Keratinocyte (primary cell): ENCODE data around the gene CDHR2. TPM values are rescaled to one million over a fixed set of nuclear protein-coding genes. Genes with fewer than 3 reads are reported as not detected.

ENCODE experiments used
- DNase-seq: peaks from one replicate; pipeline ENCODE4 v3.0.0-alpha.2; 2011; ENCODE audit warnings: low read depth, missing footprints, low spot score
- FAIRE-seq: peaks from 2 replicates; lab custom pipeline; 2011; peaks lifted over from hg19 to GRCh38; lab: Jason Lieb, UNC
- H2AFZ ChIP-seq: 2 replicates; pipeline ENCODE4 v1.6.0; 2012; ENCODE audit warnings: low read length, control low read depth, inconsistent platforms; ENCODE audit not compliant: control insufficient read depth
- H3K27ac ChIP-seq: 2 replicates; pipeline ENCODE4 v1.5.1; 2011; ENCODE audit warnings: low read length; ENCODE audit not compliant: control insufficient read depth, insufficient read depth
- H3K27me3 ChIP-seq: 3 replicates; pipeline ENCODE4 v1.6.0; 2011; ENCODE audit warnings: low read length; ENCODE audit not compliant: control insufficient read depth, insufficient read depth; ENCODE audit errors: extremely low read depth
- H3K36me3 ChIP-seq, 2 experiments: 2 replicates in 1 of 2; 3 replicates in 1 of 2; pipeline ENCODE4 v1.5.1; 2011; ENCODE audit warnings: low read length in 2 of 2, mild to moderate bottlenecking in 1 of 2; ENCODE audit not compliant: control insufficient read depth in 2 of 2, insufficient read depth in 2 of 2; ENCODE audit errors: extremely low read depth in 1 of 2
- H3K4me1 ChIP-seq: 3 replicates; pipeline ENCODE4 v1.5.1; 2011; ENCODE audit warnings: low read length; ENCODE audit not compliant: control insufficient read depth, insufficient read depth; ENCODE audit errors: extremely low read depth
- H3K4me2 ChIP-seq: 3 replicates; pipeline ENCODE4 v1.6.0; 2011; ENCODE audit warnings: low read depth, low read length; ENCODE audit not compliant: control insufficient read depth, insufficient read depth; ENCODE audit errors: extremely low read depth
- H3K4me3 ChIP-seq, 3 experiments: fragments of 200-600 bp in 1 of 3; sonication (generic) in 1 of 3; 2 replicates in 2 of 3; 3 replicates in 1 of 3; pipeline ENCODE4 v1.5.1; 2011 to 2016; ENCODE audit warnings: low read length in 3 of 3, mild to moderate bottlenecking in 3 of 3, control low read depth in 2 of 3, inconsistent platforms in 1 of 3, low read depth in 1 of 3, mixed read lengths in 1 of 3, mixed run types in 1 of 3, moderate library complexity in 1 of 3; ENCODE audit not compliant: control insufficient read depth in 2 of 3, insufficient read depth in 2 of 3; ENCODE audit errors: extremely low read depth in 1 of 3
- H3K79me2 ChIP-seq: 2 replicates; pipeline ENCODE4 v1.6.0; 2012; ENCODE audit warnings: low read length; ENCODE audit not compliant: control insufficient read depth, insufficient read depth
- H3K9ac ChIP-seq: 3 replicates; pipeline ENCODE4 v1.6.0; 2011; ENCODE audit warnings: low read length; ENCODE audit not compliant: control insufficient read depth, insufficient read depth; ENCODE audit errors: extremely low read depth
- H3K9me1 ChIP-seq: 3 replicates; pipeline ENCODE4 v1.6.0; 2011; ENCODE audit warnings: low read length; ENCODE audit not compliant: control insufficient read depth, insufficient read depth; ENCODE audit errors: extremely low read depth
- H3K9me3 ChIP-seq: 2 replicates; pipeline ENCODE4 v1.5.1; 2012; ENCODE audit warnings: low read depth, low read length; ENCODE audit not compliant: control insufficient read depth
- H4K20me1 ChIP-seq: 3 replicates; pipeline ENCODE4 v1.6.0; 2011; ENCODE audit warnings: low read length; ENCODE audit not compliant: control insufficient read depth, insufficient read depth; ENCODE audit errors: extremely low read depth
- CTCF ChIP-seq, 3 experiments: IDR thresholded peaks in 1 of 3; conservative IDR thresholded peaks in 1 of 3; optimal IDR thresholded peaks in 1 of 3; 2 replicates in 2 of 3; 3 replicates in 1 of 3; pipeline versions ENCODE3 to v1.5.1; 2011; ENCODE audit warnings: low read length in 3 of 3, mild to moderate bottlenecking in 3 of 3, moderate library complexity in 2 of 3, control low read depth in 1 of 3, inconsistent platforms in 1 of 3; ENCODE audit not compliant: insufficient read depth in 2 of 3; ENCODE audit errors: extremely low read depth in 1 of 3
- EZH2 ChIP-seq: IDR thresholded peaks from one replicate; pipeline ENCODE4 v1.6.1; 2012; ENCODE audit warnings: inconsistent platforms, mild to moderate bottlenecking, low read length, moderate library complexity
- dilution Hi-C: fragments of 300-500 bp; cut with MboI; formaldehyde crosslinking; loops from one replicate; pipeline ENCODE4 v1.7.0; 2020; ENCODE audit warnings: low sequenced_read_pairs; ENCODE audit not compliant: extremely low pct_ligation_motif_present
- polyA plus RNA-seq, 5 experiments: library from polyadenylated mRNA; depleted of rRNA in 3 of 5; stranded (reverse) in 3 of 5; stranded (forward) in 1 of 5; unstranded in 1 of 5; fragments of >200 nt; gene quantifications; 1 replicate in 1 of 5; 2 replicates in 3 of 5; 3 replicates in 1 of 5; pipeline versions ENCODE4 v1.2.1 to v1.2.3, GENCODE V29; 2011 to 2012; ENCODE audit warnings: missing spikeins in 2 of 5, low read depth in 1 of 5, low replicate concordance in 1 of 5

CDHR2 gene
- polyA plus RNA-seq, 1 donor (not counting 4 experiments of a cell fraction or from before 2014, with no cell fraction given): not detected

DNA sequence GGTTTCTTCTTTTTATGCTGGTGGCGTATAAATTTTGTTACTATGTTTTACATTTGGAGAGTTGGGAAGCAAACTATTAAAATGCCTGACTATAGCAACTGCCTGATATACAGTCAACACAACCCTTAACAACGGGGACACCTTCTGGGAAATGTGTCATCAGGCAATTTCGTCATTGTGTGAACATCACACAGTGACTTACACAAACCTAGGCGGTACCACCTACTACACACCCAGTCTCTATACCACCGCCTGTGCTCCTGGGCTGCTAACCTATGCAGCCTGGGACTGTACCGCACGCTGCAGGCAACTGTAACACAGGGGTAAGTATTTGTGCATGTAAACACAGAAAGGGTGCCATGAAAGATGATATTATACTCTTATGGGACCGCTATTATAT lies 1.3 kb upstream of the CDHR2 start:
- no peaks in the 10 kb centered on the region for H3K36me3 ChIP-seq
- peaks cover 28% of the 10 kb centered on the region for H3K4me1 ChIP-seq
- H3K4me3 ChIP-seq: no peak overlapping the region
- no peak overlapping the region for H2AFZ ChIP-seq
- H3K79me2 ChIP-seq: no peaks in the 10 kb centered on the region
- H3K9ac ChIP-seq: no peak overlapping the region
- no peaks in the 10 kb centered on the region for H3K9me1 ChIP-seq
- no peak overlapping the region for H3K4me2 ChIP-seq
- no peaks in the 10 kb centered on the region for H4K20me1 ChIP-seq
- dilution Hi-C loops: no loop called here
- DNase-seq (no peak), FAIRE-seq (no peak)
- H3K27ac ChIP-seq: no peak overlapping the region
- no peaks in the 10 kb centered on the region for H3K9me3 ChIP-seq
- TF ChIP-seq EZH2: no peak
- no peak for TF ChIP-seq CTCF (optimal IDR thresholded peaks at IDR 0.05 in 1 of 3, IDR thresholded peaks at IDR 0.05 in 1 of 3, conservative IDR thresholded peaks at IDR 0.05 in 1 of 3; ENCODE audit: extremely low read depth in 1 of 3, insufficient read depth in 2 of 3, low read length in 3 of 3)
- no peaks in the 10 kb centered on the region for H3K27me3 ChIP-seq

DNA sequence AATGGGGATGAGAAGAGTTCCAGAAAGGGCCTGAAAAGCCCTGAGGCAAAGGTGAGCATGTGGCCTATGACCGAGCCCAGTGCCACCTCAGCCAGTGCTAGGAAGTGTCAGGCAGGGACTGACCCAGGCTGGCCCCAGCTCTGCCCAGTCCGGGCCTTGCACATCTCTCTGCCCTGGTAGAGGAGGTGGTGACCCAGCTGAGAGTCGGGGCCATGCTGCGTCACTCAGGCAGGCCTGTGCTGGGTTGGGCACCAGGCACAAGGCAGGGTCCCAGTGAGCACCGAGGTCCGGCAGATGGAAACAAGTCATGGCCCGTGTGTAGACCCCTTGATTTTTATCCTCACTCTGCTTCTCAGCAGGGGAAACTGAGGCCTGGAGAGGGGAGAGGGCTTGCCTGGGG lies 729 bp downstream of the CDHR2 start:
- H3K9me3 ChIP-seq: no peaks in the 10 kb centered on the region
- no peaks in the 10 kb centered on the region for H3K27me3 ChIP-seq
- H2AFZ ChIP-seq: no peak overlapping the region
- no peaks in the 10 kb centered on the region for H3K36me3 ChIP-seq
- H3K4me2 ChIP-seq: no peak overlapping the region
- TF ChIP-seq EZH2 (no peak), CTCF (optimal IDR thresholded peaks at IDR 0.05 in 1 of 3, IDR thresholded peaks at IDR 0.05 in 1 of 3, conservative IDR thresholded peaks at IDR 0.05 in 1 of 3; ENCODE audit: extremely low read depth in 1 of 3, insufficient read depth in 2 of 3, low read length in 3 of 3) (no peak)
- H3K4me1 ChIP-seq: peaks cover 36% of the 10 kb centered on the region
- no peak overlapping the region for H3K27ac ChIP-seq
- FAIRE-seq (no peak), DNase-seq (no peak)
- H3K9me1 ChIP-seq: no peaks in the 10 kb centered on the region
- H3K79me2 ChIP-seq: no peaks in the 10 kb centered on the region
- no peak overlapping the region for H3K4me3 ChIP-seq
- no peaks in the 10 kb centered on the region for H4K20me1 ChIP-seq
- H3K9ac ChIP-seq: no peak overlapping the region
- dilution Hi-C loops: no loop called here
